SK-N-MC (cell line): ENCODE measurements around the gene KCNQ4.

ENCODE experiments used
- EZH2 ChIP-seq: fragments of 200-600 bp; sonication (generic); IDR thresholded peaks from one replicate; pipeline ENCODE4 v1.6.1; 2017; ENCODE audit warnings: antibody characterized with exemption
- FOXP2 ChIP-seq: optimal IDR thresholded peaks from 2 replicates; pipeline ENCODE3; 2011; ENCODE audit warnings: mild to moderate bottlenecking, moderate library complexity; ENCODE audit not compliant: insufficient read depth; ENCODE audit errors: extremely low read length, control extremely low read depth
- POLR2AphosphoS5 ChIP-seq: IDR thresholded peaks from 2 replicates; pipeline ENCODE4 v1.6.1; 2012; ENCODE audit warnings: mild to moderate bottlenecking, low read depth, low read length, borderline replicate concordance

- TF ChIP-seq POLR2AphosphoS5 (no peak), EZH2 (no peak), FOXP2 (no peak)
Observed at GRCh38 chr1:40806240-40806639, 22.7 kb downstream of the KCNQ4 start.
